Measurements from ENCODE around the gene ERN1. TPM values are rescaled to one million over a fixed set of nuclear protein-coding genes. Genes with fewer than 3 reads are reported as not detected.

The ERN1 gene
- total and polyA plus RNA-seq, 2 of the 8 experiments (the other 6 are each of a cell fraction or from before 2014, with no cell fraction given), result 1.8 to 3.9 TPM

DNA sequence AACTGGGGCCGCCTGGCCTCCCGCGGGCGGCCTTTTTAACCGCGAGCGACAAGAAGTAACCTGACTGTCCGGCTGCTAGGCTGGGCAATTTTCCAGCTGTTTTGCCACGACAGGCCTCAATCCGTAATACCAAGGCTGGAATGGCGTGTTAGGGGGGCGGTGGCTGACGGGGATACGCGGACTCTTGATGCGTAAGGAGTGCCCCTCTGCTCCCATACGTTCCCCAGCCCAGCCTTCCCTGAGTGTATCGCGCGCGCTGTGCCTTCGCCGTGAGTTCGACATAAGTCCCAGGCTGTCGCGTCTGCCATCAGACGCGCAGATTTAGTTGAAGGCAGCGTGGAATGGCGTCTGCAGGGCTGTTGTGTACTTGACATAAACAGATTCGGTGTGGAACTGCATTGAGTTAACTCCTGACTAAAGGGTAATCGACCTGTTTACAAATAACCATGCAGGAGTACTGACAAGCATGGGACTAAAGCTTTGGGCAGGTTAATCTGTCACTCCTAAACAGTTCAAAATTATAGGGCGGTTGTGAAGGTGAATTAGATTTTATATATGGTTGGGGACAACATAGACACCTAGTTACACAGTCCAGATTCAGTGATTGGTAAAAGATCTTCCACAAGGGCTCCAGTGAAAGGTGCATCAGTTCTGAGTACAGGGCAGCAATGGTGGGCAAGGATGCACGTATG lies 16.6 kb upstream of the ERN1 start (continued):
- TF ChIP-seq, protein P1, sequence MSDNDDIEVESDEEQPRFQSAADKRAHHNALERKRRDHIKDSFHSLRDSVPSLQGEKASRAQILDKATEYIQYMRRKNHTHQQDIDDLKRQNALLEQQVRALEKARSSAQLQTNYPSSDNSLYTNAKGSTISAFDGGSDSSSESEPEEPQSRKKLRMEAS (IDR thresholded peaks at IDR 0.05), result no peak
- TF ChIP-seq RBBP5 (IDR thresholded peaks at IDR 0.05; ENCODE audit: borderline replicate concordance, low read depth, low read length) (no peak), ZNF274 (IDR thresholded peaks at IDR 0.05; ENCODE audit: borderline replicate concordance, extremely low read depth, low read length) (no peak), RXRA (IDR thresholded peaks at IDR 0.05; ENCODE audit: insufficient read depth, low read depth, low read length) (no peak), POU5F1 (IDR thresholded peaks at IDR 0.05; ENCODE audit: low read depth, low read length) (no peak), EZH2 (IDR thresholded peaks at IDR 0.05; ENCODE audit: low read depth, low read length, severe bottlenecking) (no peak), CHD1 (IDR thresholded peaks at IDR 0.05; ENCODE audit: low read depth, low read length) (no peak; the same call in none of the 2 replicates), GTF2F1 (IDR thresholded peaks at IDR 0.05; ENCODE audit: borderline replicate concordance, low read depth, low read length) (no peak), CHD2 (IDR thresholded peaks at IDR 0.05; ENCODE audit: low read length) (peak; percentile 29; the same call in 1 of the 2 replicates)
- TF ChIP-seq, protein P2, sequence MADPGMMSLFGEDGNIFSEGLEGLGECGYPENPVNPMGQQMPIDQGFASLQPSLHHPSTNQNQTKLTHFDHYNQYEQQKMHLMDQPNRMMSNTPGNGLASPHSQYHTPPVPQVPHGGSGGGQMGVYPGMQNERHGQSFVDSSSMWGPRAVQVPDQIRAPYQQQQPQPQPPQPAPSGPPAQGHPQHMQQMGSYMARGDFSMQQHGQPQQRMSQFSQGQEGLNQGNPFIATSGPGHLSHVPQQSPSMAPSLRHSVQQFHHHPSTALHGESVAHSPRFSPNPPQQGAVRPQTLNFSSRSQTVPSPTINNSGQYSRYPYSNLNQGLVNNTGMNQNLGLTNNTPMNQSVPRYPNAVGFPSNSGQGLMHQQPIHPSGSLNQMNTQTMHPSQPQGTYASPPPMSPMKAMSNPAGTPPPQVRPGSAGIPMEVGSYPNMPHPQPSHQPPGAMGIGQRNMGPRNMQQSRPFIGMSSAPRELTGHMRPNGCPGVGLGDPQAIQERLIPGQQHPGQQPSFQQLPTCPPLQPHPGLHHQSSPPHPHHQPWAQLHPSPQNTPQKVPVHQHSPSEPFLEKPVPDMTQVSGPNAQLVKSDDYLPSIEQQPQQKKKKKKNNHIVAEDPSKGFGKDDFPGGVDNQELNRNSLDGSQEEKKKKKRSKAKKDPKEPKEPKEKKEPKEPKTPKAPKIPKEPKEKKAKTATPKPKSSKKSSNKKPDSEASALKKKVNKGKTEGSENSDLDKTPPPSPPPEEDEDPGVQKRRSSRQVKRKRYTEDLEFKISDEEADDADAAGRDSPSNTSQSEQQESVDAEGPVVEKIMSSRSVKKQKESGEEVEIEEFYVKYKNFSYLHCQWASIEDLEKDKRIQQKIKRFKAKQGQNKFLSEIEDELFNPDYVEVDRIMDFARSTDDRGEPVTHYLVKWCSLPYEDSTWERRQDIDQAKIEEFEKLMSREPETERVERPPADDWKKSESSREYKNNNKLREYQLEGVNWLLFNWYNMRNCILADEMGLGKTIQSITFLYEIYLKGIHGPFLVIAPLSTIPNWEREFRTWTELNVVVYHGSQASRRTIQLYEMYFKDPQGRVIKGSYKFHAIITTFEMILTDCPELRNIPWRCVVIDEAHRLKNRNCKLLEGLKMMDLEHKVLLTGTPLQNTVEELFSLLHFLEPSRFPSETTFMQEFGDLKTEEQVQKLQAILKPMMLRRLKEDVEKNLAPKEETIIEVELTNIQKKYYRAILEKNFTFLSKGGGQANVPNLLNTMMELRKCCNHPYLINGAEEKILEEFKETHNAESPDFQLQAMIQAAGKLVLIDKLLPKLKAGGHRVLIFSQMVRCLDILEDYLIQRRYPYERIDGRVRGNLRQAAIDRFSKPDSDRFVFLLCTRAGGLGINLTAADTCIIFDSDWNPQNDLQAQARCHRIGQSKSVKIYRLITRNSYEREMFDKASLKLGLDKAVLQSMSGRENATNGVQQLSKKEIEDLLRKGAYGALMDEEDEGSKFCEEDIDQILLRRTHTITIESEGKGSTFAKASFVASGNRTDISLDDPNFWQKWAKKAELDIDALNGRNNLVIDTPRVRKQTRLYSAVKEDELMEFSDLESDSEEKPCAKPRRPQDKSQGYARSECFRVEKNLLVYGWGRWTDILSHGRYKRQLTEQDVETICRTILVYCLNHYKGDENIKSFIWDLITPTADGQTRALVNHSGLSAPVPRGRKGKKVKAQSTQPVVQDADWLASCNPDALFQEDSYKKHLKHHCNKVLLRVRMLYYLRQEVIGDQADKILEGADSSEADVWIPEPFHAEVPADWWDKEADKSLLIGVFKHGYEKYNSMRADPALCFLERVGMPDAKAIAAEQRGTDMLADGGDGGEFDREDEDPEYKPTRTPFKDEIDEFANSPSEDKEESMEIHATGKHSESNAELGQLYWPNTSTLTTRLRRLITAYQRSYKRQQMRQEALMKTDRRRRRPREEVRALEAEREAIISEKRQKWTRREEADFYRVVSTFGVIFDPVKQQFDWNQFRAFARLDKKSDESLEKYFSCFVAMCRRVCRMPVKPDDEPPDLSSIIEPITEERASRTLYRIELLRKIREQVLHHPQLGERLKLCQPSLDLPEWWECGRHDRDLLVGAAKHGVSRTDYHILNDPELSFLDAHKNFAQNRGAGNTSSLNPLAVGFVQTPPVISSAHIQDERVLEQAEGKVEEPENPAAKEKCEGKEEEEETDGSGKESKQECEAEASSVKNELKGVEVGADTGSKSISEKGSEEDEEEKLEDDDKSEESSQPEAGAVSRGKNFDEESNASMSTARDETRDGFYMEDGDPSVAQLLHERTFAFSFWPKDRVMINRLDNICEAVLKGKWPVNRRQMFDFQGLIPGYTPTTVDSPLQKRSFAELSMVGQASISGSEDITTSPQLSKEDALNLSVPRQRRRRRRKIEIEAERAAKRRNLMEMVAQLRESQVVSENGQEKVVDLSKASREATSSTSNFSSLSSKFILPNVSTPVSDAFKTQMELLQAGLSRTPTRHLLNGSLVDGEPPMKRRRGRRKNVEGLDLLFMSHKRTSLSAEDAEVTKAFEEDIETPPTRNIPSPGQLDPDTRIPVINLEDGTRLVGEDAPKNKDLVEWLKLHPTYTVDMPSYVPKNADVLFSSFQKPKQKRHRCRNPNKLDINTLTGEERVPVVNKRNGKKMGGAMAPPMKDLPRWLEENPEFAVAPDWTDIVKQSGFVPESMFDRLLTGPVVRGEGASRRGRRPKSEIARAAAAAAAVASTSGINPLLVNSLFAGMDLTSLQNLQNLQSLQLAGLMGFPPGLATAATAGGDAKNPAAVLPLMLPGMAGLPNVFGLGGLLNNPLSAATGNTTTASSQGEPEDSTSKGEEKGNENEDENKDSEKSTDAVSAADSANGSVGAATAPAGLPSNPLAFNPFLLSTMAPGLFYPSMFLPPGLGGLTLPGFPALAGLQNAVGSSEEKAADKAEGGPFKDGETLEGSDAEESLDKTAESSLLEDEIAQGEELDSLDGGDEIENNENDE (IDR thresholded peaks at IDR 0.05; ENCODE audit: insufficient replicate concordance, low read length), result no peak
